Kidney (tissue), 14 donors: ENCODE results near the gene GALNT1. TPM values are rescaled to one million over a fixed set of nuclear protein-coding genes. Genes with fewer than 3 reads are reported as not detected.

Source experiments
- DNase-seq, 5 donors: peaks; one replicate each; pipeline ENCODE4 v3.0.0-alpha.2; 2013 to 2020
- FAIRE-seq: peaks from 2 replicates; lab custom pipeline; 2012; peaks lifted over from hg19 to GRCh38; lab: Jason Lieb, UNC
- H3K27ac ChIP-seq, 2 donors: one replicate each; pipeline ENCODE4 v1.7.0; 2013; ENCODE audit warnings: low read depth in 2 of 2, low read length in 2 of 2, inconsistent platforms in 1 of 2
- H3K27me3 ChIP-seq: one replicate; pipeline ENCODE4 v1.7.1; 2013; ENCODE audit warnings: low read length, inconsistent platforms; ENCODE audit not compliant: control insufficient read depth, insufficient read depth
- H3K36me3 ChIP-seq, 3 donors: one replicate each; pipeline versions ENCODE4 v1.7.0 to v1.7.1; 2013; ENCODE audit warnings: low read length in 3 of 3, control low read depth in 1 of 3, inconsistent platforms in 1 of 3; ENCODE audit not compliant: insufficient read depth in 3 of 3, control insufficient read depth in 2 of 3
- H3K4me1 ChIP-seq, 3 donors: one replicate each; pipeline versions ENCODE4 v1.7.0 to v1.7.1; 2013; ENCODE audit warnings: low read length in 3 of 3, inconsistent platforms in 1 of 3, low read depth in 1 of 3; ENCODE audit not compliant: control insufficient read depth in 2 of 3, insufficient read depth in 2 of 3
- H3K4me3 ChIP-seq, 3 donors: one replicate each; pipeline versions ENCODE4 v1.7.0 to v1.8.1; 2013; ENCODE audit warnings: low read length in 3 of 3, control low read depth in 1 of 3, inconsistent platforms in 1 of 3
- H3K9ac ChIP-seq, 3 donors: one replicate each; pipeline versions ENCODE4 v1.7.0 to v1.7.1; 2013; ENCODE audit warnings: low read length in 3 of 3, control low read depth in 1 of 3, inconsistent platforms in 1 of 3
- H3K9me3 ChIP-seq, 3 donors: one replicate each; pipeline versions ENCODE4 v1.7.0 to v1.7.1; 2013; ENCODE audit warnings: low read length in 3 of 3, control low read depth in 1 of 3, inconsistent platforms in 1 of 3; ENCODE audit not compliant: control insufficient read depth in 2 of 3, insufficient read depth in 1 of 3
- CTCF ChIP-seq: IDR thresholded peaks from 3 replicates; pipeline ENCODE4 v1.5.1; 2012; ENCODE audit warnings: mild to moderate bottlenecking, moderate library complexity, borderline replicate concordance; ENCODE audit not compliant: insufficient read depth; ENCODE audit errors: extremely low read depth
- intact Hi-C: fragments of 100-400 bp; cut with DNase I; formaldehyde crosslinking; loops from one replicate; pipeline ENCODE4 v1.11.1; 2022
- polyA plus RNA-seq: library from polyadenylated mRNA; stranded (reverse); fragments of 350-450 nt; fragmentation: Illumina TruSeq; extraction: RNeasy Lipid Tissue Mini Kit (QIAGEN cat#74804); gene quantifications from one replicate; pipeline ENCODE4 v1.2.3, GENCODE V29; 2014; ENCODE audit warnings: low read depth, low replicate concordance; ENCODE audit not compliant: insufficient read depth
- total RNA-seq: library from RNA; stranded (reverse); fragmentation: NEBNext Ultra II Directional; extraction: Animal tissue kit (Norgen Biotek cat#: 25700); gene quantifications from one replicate; pipeline ENCODE4 v1.2.1, GENCODE V29; 2021
- donor health status: control.
- donor health status: control.
- donor health status: control.
- donor health status: control.
- donor health status: control.
- donor health status: DM: yes; HTN: yes; CAD: no.
- donor health status: Normal renal cell carcinoma (clear cell type).

The GALNT1 gene
- total and polyA plus RNA-seq, 2 donors from 2014 or later = 11.8 to 59.3 TPM

DNA sequence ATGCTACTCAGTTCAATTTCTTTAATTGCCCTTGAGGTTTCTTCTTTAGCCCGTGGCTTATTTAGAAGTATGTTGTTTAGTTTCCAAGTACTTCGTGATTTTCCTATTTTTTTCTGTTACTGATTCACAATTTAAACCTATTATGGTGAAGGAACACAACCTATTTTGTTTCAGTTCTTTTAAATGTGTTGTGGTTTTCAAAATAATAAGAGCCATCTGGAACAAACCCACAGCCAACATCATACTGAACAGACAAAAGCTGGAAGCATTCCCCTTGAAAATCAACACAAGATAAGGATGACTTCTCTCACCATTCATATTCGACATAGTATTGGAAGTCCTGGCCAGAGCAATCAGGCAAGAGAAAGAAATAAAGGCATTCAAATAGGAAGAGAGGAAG, 155.2 kb downstream of the GALNT1 start:
- no peak for TF ChIP-seq CTCF
- Histone ChIP-seq H3K4me1 (no peaks in the 10 kb centered on the region), H3K9me3 (peaks cover 0 to 4% (median 3%) of the 10 kb centered on the region in 3 donors), H3K36me3 (no peaks in the 10 kb centered on the region), H3K4me3 (no peak overlapping the region), H3K9ac (no peak overlapping the region), H3K27me3 (no peaks in the 10 kb centered on the region), H3K27ac (no peak overlapping the region)
- DNase-seq (no peak), FAIRE-seq (no peak)
- intact Hi-C loops = no loop called here

- Histone ChIP-seq H3K9ac (no peak overlapping the region), H3K27me3 (no peaks in the 10 kb centered on the region), H3K9me3 (peaks cover 0 to 4% (median 3%) of the 10 kb centered on the region in 3 donors), H3K27ac (no peak overlapping the region), H3K4me3 (no peak overlapping the region), H3K4me1 (no peaks in the 10 kb centered on the region), H3K36me3 (no peaks in the 10 kb centered on the region)
- intact Hi-C loops = no loop called here
- FAIRE-seq (no peak), DNase-seq (no peak)
- TF ChIP-seq CTCF = no peak
These were observed 158.2 kb downstream of the GALNT1 start for GRCh38 chr18:35739778-35740177.

GRCh38 chr18:35740656-35741055, 159.1 kb downstream of the GALNT1 start:
- no peaks in the 10 kb centered on the region for H3K4me1 ChIP-seq
- H3K27ac ChIP-seq = no peak overlapping the region
- no peaks in the 10 kb centered on the region for H3K36me3 ChIP-seq
- intact Hi-C loops = no loop called here
- peaks cover 0 to 4% (median 3%) of the 10 kb centered on the region in 3 donors for H3K9me3 ChIP-seq
- H3K27me3 ChIP-seq = no peaks in the 10 kb centered on the region
- FAIRE-seq = no peak
- TF ChIP-seq CTCF = no peak
- H3K4me3 ChIP-seq = no peak overlapping the region
- DNase-seq = no peak
- H3K9ac ChIP-seq = no peak overlapping the region

- FAIRE-seq (no peak), DNase-seq (no peak)
- Histone ChIP-seq H3K36me3 (no peaks in the 10 kb centered on the region), H3K27me3 (no peaks in the 10 kb centered on the region), H3K9ac (no peak overlapping the region), H3K4me3 (no peak overlapping the region), H3K9me3 (peaks cover 0 to 4% (median 3%) of the 10 kb centered on the region in 3 donors), H3K27ac (no peak overlapping the region), H3K4me1 (no peaks in the 10 kb centered on the region)
- intact Hi-C loops = no loop called here
- TF ChIP-seq CTCF = no peak
These were observed 162.4 kb downstream of the GALNT1 start for GRCh38 chr18:35743916-35744315.
